Peyer's patch (tissue), 4 donors: ENCODE results near the gene TTC21A.

Experiments
- POLR2A ChIP-seq, 2 donors: fragments of 450-650 bp; IDR thresholded peaks; one replicate each; pipeline ENCODE4 v1.5.1; 2017; ENCODE audit warnings: antibody characterized with exemption in 2 of 2, mild to moderate bottlenecking in 2 of 2, moderate library complexity in 2 of 2
- TF ChIP-seq, protein P1 (sequence below), 6 experiments: fragments of 450-650 bp in 4 of 6; fragments of 200-600 bp in 2 of 6; sonication (generic) in 1 of 6; IDR thresholded peaks; one replicate each; pipeline ENCODE4 v1.5.1; 2017 to 2019; ENCODE audit warnings: antibody characterized with exemption in 6 of 6, mild to moderate bottlenecking in 3 of 6, moderate library complexity in 1 of 6

DNA sequence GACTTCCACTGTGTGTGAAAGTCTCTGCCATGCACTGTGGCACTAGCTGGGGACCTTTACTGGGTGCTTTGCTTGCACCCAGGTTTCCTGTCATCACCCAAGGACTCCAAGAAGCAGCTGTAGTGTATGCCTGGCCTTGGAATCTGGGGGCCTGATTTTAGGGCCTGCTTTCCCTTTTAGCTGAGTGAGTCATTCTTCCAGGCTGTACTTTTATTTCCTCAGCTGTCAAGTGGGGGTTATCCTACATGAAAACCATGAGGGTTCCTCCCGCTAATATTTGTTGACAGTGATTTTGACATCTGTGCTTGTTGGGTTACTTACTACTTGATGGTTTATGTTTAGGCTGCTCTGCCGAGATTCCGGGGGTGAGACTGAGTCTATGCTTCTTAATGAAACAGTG, 18.6 kb upstream of the TTC21A start:
- TF ChIP-seq, protein P1, sequence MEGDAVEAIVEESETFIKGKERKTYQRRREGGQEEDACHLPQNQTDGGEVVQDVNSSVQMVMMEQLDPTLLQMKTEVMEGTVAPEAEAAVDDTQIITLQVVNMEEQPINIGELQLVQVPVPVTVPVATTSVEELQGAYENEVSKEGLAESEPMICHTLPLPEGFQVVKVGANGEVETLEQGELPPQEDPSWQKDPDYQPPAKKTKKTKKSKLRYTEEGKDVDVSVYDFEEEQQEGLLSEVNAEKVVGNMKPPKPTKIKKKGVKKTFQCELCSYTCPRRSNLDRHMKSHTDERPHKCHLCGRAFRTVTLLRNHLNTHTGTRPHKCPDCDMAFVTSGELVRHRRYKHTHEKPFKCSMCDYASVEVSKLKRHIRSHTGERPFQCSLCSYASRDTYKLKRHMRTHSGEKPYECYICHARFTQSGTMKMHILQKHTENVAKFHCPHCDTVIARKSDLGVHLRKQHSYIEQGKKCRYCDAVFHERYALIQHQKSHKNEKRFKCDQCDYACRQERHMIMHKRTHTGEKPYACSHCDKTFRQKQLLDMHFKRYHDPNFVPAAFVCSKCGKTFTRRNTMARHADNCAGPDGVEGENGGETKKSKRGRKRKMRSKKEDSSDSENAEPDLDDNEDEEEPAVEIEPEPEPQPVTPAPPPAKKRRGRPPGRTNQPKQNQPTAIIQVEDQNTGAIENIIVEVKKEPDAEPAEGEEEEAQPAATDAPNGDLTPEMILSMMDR (IDR thresholded peaks at IDR 0.05) = no peak
- TF ChIP-seq POLR2A (IDR thresholded peaks at IDR 0.05) = no peak
